ENCODE measurements around the gene DACT2. TPM values are rescaled to one million over a fixed set of nuclear protein-coding genes. Genes with fewer than 3 reads are reported as not detected.

The DACT2 gene
- total and polyA plus RNA-seq, 10 of the 15 experiments (the other 5 are each of a cell fraction or from before 2014, with no cell fraction given), result not detected

GRCh38 chr6:168260420-168260987, 59.1 kb downstream of the DACT2 start:
- Histone ChIP-seq H3K9ac (ENCODE audit: control insufficient read depth, insufficient read depth, low read length) (no peak overlapping the region), H3K27ac (ENCODE audit: control insufficient read depth, insufficient read depth) (no peak overlapping the region), H3K9me3 (replicated peaks; ENCODE audit: control insufficient read depth, insufficient read depth, low read length) (no peaks in the 10 kb centered on the region; the same call in 2 of the 3 replicates), H3K4me1 (ENCODE audit: control insufficient read depth, insufficient read depth, low read length) (no peaks in the 10 kb centered on the region), H3K36me3 (ENCODE audit: control insufficient read depth in 2 of 2, insufficient read depth in 2 of 2, low read length in 1 of 2) (no peaks in the 10 kb centered on the region), H2AFZ (ENCODE audit: control insufficient read depth, low read depth, low read length) (no peak overlapping the region), H3K79me2 (ENCODE audit: control insufficient read depth, insufficient read depth, low read length) (no peaks in the 10 kb centered on the region), H3K27me3 (replicated peaks in 1 of 2; ENCODE audit: control insufficient read depth in 2 of 2, insufficient read depth in 2 of 2, low read length in 1 of 2) (no peaks in the 10 kb centered on the region; a peak in 1 of 4 replicates), H4K20me1 (ENCODE audit: control insufficient read depth, insufficient read depth) (no peaks in the 10 kb centered on the region), H3K4me3 (no peak overlapping the region), H3K4me2 (ENCODE audit: control insufficient read depth, insufficient read depth) (no peak overlapping the region)
- RAD21 ChIA-PET (ENCODE audit: unreplicated experiment), result no interaction called here
- SMC1A ChIA-PET (ENCODE audit: uncharacterized antibody, unreplicated experiment), result no interaction called here
- POLR2A ChIA-PET, result no interaction called here
- DNase-seq (ENCODE audit: low read depth, low spot score), result no peak
- CTCF ChIA-PET, result no interaction called here
- intact Hi-C loops (cut with micrococcal nuclease; ENCODE audit: unreplicated experiment), result no loop called here
- FAIRE-seq, result no peak
- ATAC-seq, result no peak
- in situ Hi-C loops (cut with MboI), result no loop called here
- no TSS peak for BruUV-seq (replicated peaks)
- 59% methylated on average over 24 of the region's 24 CpGs for WGBS (ENCODE audit: insufficient coverage, insufficient replicate concordance, low lambda C conversion rate, missing lambda C conversion rate)
- TF ChIP-seq MYB (IDR thresholded peaks at IDR 0.05; ENCODE audit: borderline replicate concordance, low read depth, low read length) (no peak), ATF3 (IDR thresholded peaks at IDR 0.05; ENCODE audit: borderline replicate concordance, extremely low read depth, low read depth, low read length) (no peak), NR2C2 (IDR thresholded peaks at IDR 0.05; ENCODE audit: borderline replicate concordance, control insufficient read depth, insufficient read length, low read depth) (no peak), FOXK2 (IDR thresholded peaks at IDR 0.05) (no peak), CUX1 (IDR thresholded peaks at IDR 0.05; ENCODE audit: insufficient replicate concordance, low read depth, low read length) (no peak), ZNF207 (IDR thresholded peaks at IDR 0.05; ENCODE audit: borderline replicate concordance) (no peak), NRF1 (conservative IDR thresholded peaks at IDR 0.05; ENCODE audit: low read depth, low read length) (no peak), ZNF592 (IDR thresholded peaks at IDR 0.05) (no peak), E2F8 (IDR thresholded peaks at IDR 0.05; ENCODE audit: low read depth, partially characterized antibody) (no peak)
